ENCODE data around the gene CYTL1.
"Not testable (repeated sequence)": the region's sequence is repeated elsewhere in the genome, so short reads cannot be mapped to it uniquely, and the experiment has no call there.

The CYTL1 gene

GRCh38 chr4:5019274-5019673 lies at the start of gene CYTL1:
TSS of gene CYTL1 (minus strand) at chr4:5019458. CDS start at chr4:5019445, 13 bp downstream.
- no peak for FAIRE-seq
- DNase-seq (ENCODE audit: low spot score): peak; percentile 70

GRCh38 chr4:5067908-5068307 lies 48.6 kb upstream of the CYTL1 start:
- DNase-seq (ENCODE audit: low spot score) (no peak), FAIRE-seq (no peak)

- not testable (repeated sequence) for DNase-seq (ENCODE audit: low spot score); FAIRE-seq
These were observed 47.7 kb upstream of the CYTL1 start for GRCh38 chr4:5066968-5067367.

GRCh38 chr4:5066101-5066500 lies 46.8 kb upstream of the CYTL1 start:
- FAIRE-seq (no peak), DNase-seq (ENCODE audit: low spot score) (no peak)

- FAIRE-seq (no peak), DNase-seq (ENCODE audit: low spot score) (no peak)
These were observed 36.2 kb upstream of the CYTL1 start for GRCh38 chr4:5055411-5055810.

- DNase-seq (ENCODE audit: low spot score): no peak
- no peak for FAIRE-seq
These were observed 35.3 kb upstream of the CYTL1 start for GRCh38 chr4:5054532-5054931.

GRCh38 chr4:5052726-5053425 lies 33.6 kb upstream of the CYTL1 start:
- no peak for FAIRE-seq

GRCh38 chr4:5052204-5052702 lies 33.0 kb upstream of the CYTL1 start:
- DNase-seq (ENCODE audit: low spot score): no peak
- FAIRE-seq: no peak

More at GRCh38 chr4:5052726-5053425, 33.6 kb upstream of the CYTL1 start:
- no peak for DNase-seq (ENCODE audit: low spot score)

GRCh38 chr4:5051278-5052203 lies 32.3 kb upstream of the CYTL1 start, which contains the start of gene STK32B:
TSS of gene STK32B (plus strand) at chr4:5051480.
- DNase-seq (ENCODE audit: low spot score) (peak; percentile 74), FAIRE-seq (peak; percentile 66)

GRCh38 chr4:5050520-5051277 lies 31.4 kb upstream of the CYTL1 start:
- FAIRE-seq (no peak), DNase-seq (ENCODE audit: low spot score) (peak; percentile 77)

- DNase-seq (ENCODE audit: low spot score) (no peak), FAIRE-seq (no peak)
These were observed 29.5 kb upstream of the CYTL1 start for GRCh38 chr4:5048721-5049120.

GRCh38 chr4:5045097-5045496 lies 25.8 kb upstream of the CYTL1 start:
- no peak for FAIRE-seq
- no peak for DNase-seq (ENCODE audit: low spot score)

- no peak for DNase-seq (ENCODE audit: low spot score)
These were observed 25.1 kb upstream of the CYTL1 start for GRCh38 chr4:5044341-5044740.

GRCh38 chr4:5043579-5043978 lies 24.3 kb upstream of the CYTL1 start:
- no peak for FAIRE-seq
- DNase-seq (ENCODE audit: low spot score): no peak

More at GRCh38 chr4:5044341-5044740, 25.1 kb upstream of the CYTL1 start:
- no peak for FAIRE-seq

GRCh38 chr4:5041699-5042098 lies 22.4 kb upstream of the CYTL1 start:
- FAIRE-seq (no peak), DNase-seq (ENCODE audit: low spot score) (no peak)

GRCh38 chr4:5040856-5041620 lies 21.8 kb upstream of the CYTL1 start:
- DNase-seq (ENCODE audit: low spot score) (no peak), FAIRE-seq (no peak)

GRCh38 chr4:5039800-5040199 lies 20.5 kb upstream of the CYTL1 start:
- FAIRE-seq (no peak), DNase-seq (ENCODE audit: low spot score) (no peak)

GRCh38 chr4:5037553-5038551 lies 18.6 kb upstream of the CYTL1 start:
- DNase-seq (ENCODE audit: low spot score): peak; percentile 62
- FAIRE-seq: no peak

- DNase-seq (ENCODE audit: low spot score) (peak; percentile 16), FAIRE-seq (no peak)
These were observed 17.0 kb upstream of the CYTL1 start for GRCh38 chr4:5036239-5036638.
